IMR-90 (cell line): Measurements from ENCODE around the gene MCHR2. TPM values are rescaled to one million over a fixed set of nuclear protein-coding genes. Genes with fewer than 3 reads are reported as not detected.
A peak's percentile ranks its signal among the peaks of the same experiment; 100 is the strongest.

Experiments used
- ATAC-seq: fragments of 200-7000 bp; cut with Tn5 transposase; 2 replicates; pipeline ENCODE4 v1.9.1; 2020; ENCODE audit warnings: low read depth, mild to moderate bottlenecking, moderate library complexity
- BruUV-seq: library from RNA; stranded (reverse); fragments of 400-500 nt; replicated peaks from 2 replicates; lab custom pipeline; 2021; lab: Mats Ljungman, UMichigan
- CTCF ChIA-PET: fragments of 300-600 bp; formaldehyde crosslinking; extraction: SDS; loops from one replicate; lab custom pipeline; 2021; ENCODE audit warnings: antibody characterized with exemption; lab: Yijun Ruan, JAX
- POLR2A ChIA-PET: fragments of 300-600 bp; sonication (Branson Sonifier 250); formaldehyde crosslinking; loops from one replicate; lab custom pipeline; 2022; ENCODE audit warnings: antibody characterized with exemption; ENCODE audit not compliant: unreplicated experiment; lab: Charles Lee
- DNase-seq: peaks from one replicate; pipeline ENCODE4 v3.0.0; 2013
- H2AFZ ChIP-seq: replicated peaks from 2 replicates; pipeline ENCODE3; 2013; ENCODE audit warnings: low read length, mild to moderate bottlenecking; ENCODE audit not compliant: poor library complexity
- H2AK5ac ChIP-seq: 2 replicates; pipeline ENCODE4 v1.6.1; 2013; ENCODE audit warnings: low read depth, low read length, inconsistent platforms
- H2AK9ac ChIP-seq: replicated peaks from 2 replicates; pipeline ENCODE3; 2013; ENCODE audit warnings: mild to moderate bottlenecking, low read depth, low read length, moderate library complexity; ENCODE audit not compliant: poor library complexity
- H2BK120ac ChIP-seq: 2 replicates; pipeline ENCODE4 v1.6.1; 2013; ENCODE audit warnings: low read depth, low read length, inconsistent platforms
- H2BK15ac ChIP-seq: 3 replicates; pipeline ENCODE4 v1.6.1; 2013; ENCODE audit warnings: low read depth, low read length, inconsistent platforms
- H2BK20ac ChIP-seq: 2 replicates; pipeline ENCODE4 v1.6.1; 2013; ENCODE audit warnings: low read depth, mild to moderate bottlenecking, inconsistent platforms, low read length, moderate library complexity
- H2BK5ac ChIP-seq: 2 replicates; pipeline ENCODE4 v1.6.1; 2013; ENCODE audit warnings: mild to moderate bottlenecking, low read depth, low read length, inconsistent platforms; ENCODE audit not compliant: poor library complexity, severe bottlenecking
- H3K14ac ChIP-seq: replicated peaks from 2 replicates; pipeline ENCODE4 v1.6.1; 2013; ENCODE audit warnings: low read depth, low read length, inconsistent platforms
- H3K18ac ChIP-seq: 2 replicates; pipeline ENCODE4 v1.6.1; 2013; ENCODE audit warnings: low read depth, low read length, control low read depth
- H3K23ac ChIP-seq: 2 replicates; pipeline ENCODE4 v1.6.1; 2013; ENCODE audit warnings: low read depth, low read length, inconsistent platforms
- H3K27ac ChIP-seq: 2 replicates; pipeline ENCODE4 v1.5.1; 2013; ENCODE audit warnings: mild to moderate bottlenecking, control low read depth, low read length; ENCODE audit not compliant: insufficient read depth
- H3K27me3 ChIP-seq: 2 replicates; pipeline ENCODE4 v1.6.1; 2013; ENCODE audit warnings: low read length; ENCODE audit not compliant: control insufficient read depth, insufficient read depth
- H3K36me3 ChIP-seq: 2 replicates; pipeline ENCODE4 v1.6.1; 2013; ENCODE audit warnings: low read length, mixed read lengths; ENCODE audit not compliant: control insufficient read depth, insufficient read depth
- H3K4ac ChIP-seq: 2 replicates; pipeline ENCODE4 v1.6.1; 2013; ENCODE audit warnings: low read depth, low read length, inconsistent platforms
- H3K4me1 ChIP-seq: 2 replicates; pipeline ENCODE4 v1.6.1; 2013; ENCODE audit warnings: low read length, mixed read lengths; ENCODE audit not compliant: control insufficient read depth, insufficient read depth
- H3K4me2 ChIP-seq: 2 replicates; pipeline ENCODE4 v1.6.1; 2013; ENCODE audit warnings: low read depth, mild to moderate bottlenecking, control low read depth, low read length, moderate library complexity
- H3K4me3 ChIP-seq: 2 replicates; pipeline ENCODE4 v1.5.1; 2013; ENCODE audit warnings: low read depth, mild to moderate bottlenecking, control low read depth, low read length, moderate library complexity; ENCODE audit not compliant: insufficient read depth
- H3K56ac ChIP-seq: 2 replicates; pipeline ENCODE4 v1.6.1; 2013; ENCODE audit warnings: low read length, inconsistent platforms; ENCODE audit not compliant: insufficient read depth; ENCODE audit errors: extremely low read depth
- H3K79me1 ChIP-seq, 2 experiments: 2 replicates each; pipeline ENCODE4 v1.6.1; 2013; ENCODE audit warnings: low read length in 2 of 2, inconsistent platforms in 1 of 2, low read depth in 1 of 2
- H3K9ac ChIP-seq: 2 replicates; pipeline ENCODE4 v1.6.1; 2013; ENCODE audit warnings: low read depth, low read length, control low read depth
- H3K9me1 ChIP-seq: 2 replicates; pipeline ENCODE4 v1.6.1; 2013; ENCODE audit warnings: low read length, inconsistent platforms; ENCODE audit not compliant: insufficient read depth
- H3K9me3 ChIP-seq: 2 replicates; pipeline ENCODE4 v1.6.1; 2013; ENCODE audit warnings: low read length; ENCODE audit not compliant: control insufficient read depth, insufficient read depth
- H4K20me1 ChIP-seq: 2 replicates; pipeline ENCODE4 v1.6.1; 2013; ENCODE audit warnings: low read length, inconsistent platforms; ENCODE audit not compliant: insufficient read depth
- H4K5ac ChIP-seq: 2 replicates; pipeline ENCODE4 v1.6.1; 2013; ENCODE audit warnings: mild to moderate bottlenecking, low read depth, low read length, control low read depth
- H4K8ac ChIP-seq, 2 experiments: 2 replicates each; pipeline ENCODE4 v1.6.1; 2013; ENCODE audit warnings: low read depth in 2 of 2, low read length in 2 of 2, control low read depth in 1 of 2, inconsistent platforms in 1 of 2
- H4K91ac ChIP-seq: 2 replicates; pipeline ENCODE4 v1.6.1; 2013; ENCODE audit warnings: low read depth, low read length, inconsistent platforms; ENCODE audit not compliant: insufficient read depth
- CHD1 ChIP-seq: IDR thresholded peaks from 2 replicates; pipeline ENCODE4 v1.6.1; 2012; ENCODE audit warnings: low read depth, low read length, improper control_type of control experiment
- MAFK ChIP-seq: IDR thresholded peaks from 2 replicates; pipeline ENCODE4 v1.6.1; 2012; ENCODE audit warnings: low read depth, low read length, improper control_type of control experiment
- MXI1 ChIP-seq: IDR thresholded peaks from 2 replicates; pipeline ENCODE4 v1.6.1; 2012; ENCODE audit warnings: low read depth, mild to moderate bottlenecking, low read length, moderate library complexity, borderline replicate concordance
- WGBS, 2 experiments: methylation state at CpG; one replicate each; pipeline versions ENCODE4 v1.1.5 to v1.1.7; 2013; ENCODE audit warnings: missing lambda C conversion rate in 2 of 2; ENCODE audit not compliant: insufficient read length in 1 of 2; ENCODE audit errors: extremely low coverage in 2 of 2; 5-methylcytosine and 5-hydroxymethylcytosine counted together
- dilution Hi-C: fragments of 300-500 bp; cut with HindIII; formaldehyde crosslinking; loops from one replicate; pipeline ENCODE4 v1.14.3; 2018; ENCODE audit warnings: low sequenced_read_pairs; ENCODE audit not compliant: unreplicated experiment
- in situ Hi-C: fragments of 300-500 bp; cut with MboI; formaldehyde crosslinking; loops from 3 replicates; pipeline ENCODE4 v1.14.3; 2019; ENCODE audit warnings: low sequenced_read_pairs, inconsistent platforms, mixed read lengths
- intact Hi-C: fragments of 100-400 bp; cut with micrococcal nuclease; formaldehyde crosslinking; loops from 2 replicates; pipeline ENCODE4 v1.10.0; 2022
- polyA plus RNA-seq, 3 experiments: library from polyadenylated mRNA; depleted of rRNA; stranded (reverse); fragments of >200 nt; gene quantifications; 2 replicates each; pipeline ENCODE4 v1.2.3, GENCODE V29; 2012; ENCODE audit warnings: low replicate concordance in 1 of 3
- total RNA-seq: library from RNA; depleted of rRNA; stranded (reverse); fragments of >200 nt; gene quantifications from 2 replicates; pipeline ENCODE4 v1.2.3, GENCODE V29; 2012

Gene MCHR2
- total and polyA plus RNA-seq, 2 of the 4 experiments (the other 2 are of a cell fraction) = not detected

DNA sequence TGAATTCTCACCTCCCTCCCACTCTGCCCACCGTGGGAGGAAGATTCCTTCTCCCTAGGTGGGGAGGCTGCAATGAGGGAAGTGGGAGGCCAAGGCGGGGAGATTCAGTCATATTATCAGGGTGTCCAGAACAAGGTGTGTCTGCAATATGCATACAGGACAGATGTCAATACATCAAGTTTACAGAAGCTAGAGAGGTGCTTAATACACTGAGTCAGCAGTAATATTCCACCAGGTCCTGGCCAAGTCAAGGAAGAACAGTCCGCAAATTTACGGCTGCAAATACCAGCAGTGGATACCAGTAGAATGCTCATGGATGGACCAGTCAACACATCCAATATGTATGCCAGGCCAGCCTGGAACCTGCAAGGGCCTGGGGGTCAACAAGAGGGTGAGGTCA, 119.0 kb downstream of the MCHR2 start:
- ChIA-PET CTCF (no interaction called here), POLR2A (no interaction called here)
- H3K36me3 ChIP-seq = no peaks in the 10 kb centered on the region
- H2BK5ac ChIP-seq = no peak overlapping the region
- in situ Hi-C loops = no loop called here
- no peak overlapping the region for H3K4me3 ChIP-seq
- no peak for ATAC-seq
- TF ChIP-seq CHD1 = no peak
- no peak for TF ChIP-seq MXI1
- peak; percentile 79 for TF ChIP-seq MAFK
- no peaks in the 10 kb centered on the region for H4K20me1 ChIP-seq
- no peak overlapping the region for H4K91ac ChIP-seq
- no peak overlapping the region for H2BK20ac ChIP-seq
- H2AK9ac ChIP-seq = no peak overlapping the region
- no peak overlapping the region for H3K14ac ChIP-seq
- H4K8ac ChIP-seq = no peak overlapping the region
- no peaks in the 10 kb centered on the region for H3K4me1 ChIP-seq
- H3K9me1 ChIP-seq = no peaks in the 10 kb centered on the region
- no peak overlapping the region for H2AK5ac ChIP-seq
- no peak overlapping the region for H3K56ac ChIP-seq
- 100% methylated on average over 1 of the region's 4 CpGs; no CpG with 5 or more reads in 1 of the 2 experiments for WGBS, 2 experiments
- no peak overlapping the region for H3K4ac ChIP-seq
- no peak overlapping the region for H3K18ac ChIP-seq
- H3K4me2 ChIP-seq = no peak overlapping the region
- H3K27ac ChIP-seq = no peak overlapping the region
- H3K9me3 ChIP-seq = no peaks in the 10 kb centered on the region
- no peak overlapping the region for H3K9ac ChIP-seq
- H2BK120ac ChIP-seq = no peak overlapping the region
- no peak overlapping the region for H3K23ac ChIP-seq
- H2BK15ac ChIP-seq = no peak overlapping the region
- H3K27me3 ChIP-seq = peaks cover 15% of the 10 kb centered on the region
- intact Hi-C loops = no loop called here
- no TSS peak for BruUV-seq
- DNase-seq = no peak
- no peak overlapping the region for H4K5ac ChIP-seq
- no peaks in the 10 kb centered on the region for H3K79me1 ChIP-seq
- H2AFZ ChIP-seq = no peak overlapping the region
- dilution Hi-C loops = no loop called here
